GM23248 (cell line): ENCODE results near the gene TMIE. TPM values are rescaled to one million over a fixed set of nuclear protein-coding genes. Genes with fewer than 3 reads are reported as not detected.

Source experiments
- DNase-seq: peaks from one replicate; pipeline ENCODE4 v3.0.0-alpha.2; 2015
- H2AFZ ChIP-seq: fragments of 200-600 bp; sonication (generic); 2 replicates; pipeline ENCODE4 v1.6.1; 2016; ENCODE audit warnings: antibody characterized with exemption
- H3F3A ChIP-seq: fragments of 200-600 bp; sonication (generic); 2 replicates; pipeline ENCODE4 v1.6.1; 2016; ENCODE audit warnings: mild to moderate bottlenecking, antibody characterized with exemption, mixed run types; ENCODE audit not compliant: insufficient read depth
- H3K27ac ChIP-seq: fragments of 200-600 bp; sonication (generic); 2 replicates; pipeline ENCODE4 v1.5.1; 2016; ENCODE audit warnings: mild to moderate bottlenecking
- H3K27me3 ChIP-seq: fragments of 200-600 bp; sonication (generic); replicated peaks from 2 replicates; pipeline ENCODE4 v1.6.1; 2016; ENCODE audit warnings: mild to moderate bottlenecking; ENCODE audit not compliant: insufficient read depth
- H3K36me3 ChIP-seq: fragments of 200-600 bp; sonication (generic); 2 replicates; pipeline ENCODE4 v1.6.1; 2016; ENCODE audit warnings: low read depth, mild to moderate bottlenecking
- H3K4me1 ChIP-seq: fragments of 200-600 bp; sonication (generic); 2 replicates; pipeline ENCODE4 v1.6.1; 2016; ENCODE audit warnings: mild to moderate bottlenecking; ENCODE audit not compliant: insufficient read depth
- H3K4me2 ChIP-seq: fragments of 200-600 bp; sonication (generic); one replicate; pipeline ENCODE4 v1.6.1; 2016; ENCODE audit warnings: mild to moderate bottlenecking; ENCODE audit not compliant: unreplicated experiment
- H3K4me3 ChIP-seq: fragments of 200-600 bp; sonication (generic); 2 replicates; pipeline ENCODE4 v1.5.1; 2016; ENCODE audit warnings: mild to moderate bottlenecking
- H3K79me2 ChIP-seq: fragments of 200-600 bp; sonication (generic); 2 replicates; pipeline ENCODE4 v1.6.1; 2016; ENCODE audit warnings: mild to moderate bottlenecking; ENCODE audit not compliant: insufficient read depth
- H3K9ac ChIP-seq: fragments of 200-600 bp; sonication (generic); 2 replicates; pipeline ENCODE4 v1.6.1; 2016; ENCODE audit warnings: mild to moderate bottlenecking
- H3K9me2 ChIP-seq: fragments of 200-600 bp; sonication (generic); 2 replicates; pipeline ENCODE4 v1.6.1; 2016; ENCODE audit warnings: mixed run types, mild to moderate bottlenecking, moderate library complexity; ENCODE audit not compliant: insufficient read depth
- H3K9me3 ChIP-seq: fragments of 200-600 bp; sonication (generic); one replicate; pipeline ENCODE4 v1.6.1; 2017; ENCODE audit warnings: low read depth
- H4K20me1 ChIP-seq: fragments of 200-600 bp; sonication (generic); 2 replicates; pipeline ENCODE4 v1.6.0; 2016; ENCODE audit not compliant: insufficient read depth
- EZH2 ChIP-seq: fragments of 200-600 bp; sonication (generic); IDR thresholded peaks from 2 replicates; pipeline ENCODE4 v1.6.1; 2018; ENCODE audit warnings: antibody characterized with exemption, mild to moderate bottlenecking; ENCODE audit not compliant: insufficient read depth, poor library complexity, severe bottlenecking
- EZH2phosphoT487 ChIP-seq: fragments of 200-600 bp; sonication (generic); IDR thresholded peaks from 2 replicates; pipeline ENCODE4 v1.6.1; 2018; ENCODE audit warnings: antibody characterized with exemption, moderate library complexity, mild to moderate bottlenecking, low read depth; ENCODE audit not compliant: insufficient read depth
- WGBS, 2 experiments: methylation state at CpG; one replicate each; pipeline ENCODE4 v1.1.6; 2015 to 2017; ENCODE audit warnings: low lambda C conversion rate in 2 of 2, low coverage in 1 of 2; ENCODE audit errors: missing lambda C conversion rate in 2 of 2; 5-methylcytosine and 5-hydroxymethylcytosine counted together
- in situ Hi-C: fragments of 300-500 bp; cut with MboI; formaldehyde crosslinking; loops from 2 replicates; pipeline ENCODE4 v1.15.0; 2020
- polyA plus RNA-seq: library from polyadenylated mRNA; unstranded; fragments of >200 nt; fragmentation: Nextera tagmentation; extraction: Ambion mirVana; gene quantifications from 2 replicates; pipeline ENCODE4 v1.2.1, GENCODE V29; 2016
- total RNA-seq: library from RNA; depleted of rRNA; stranded (reverse); fragments of >200 nt; shearing (Covaris generic); gene quantifications from 2 replicates; pipeline ENCODE4 v1.2.3, GENCODE V29; 2014; rRNA removed

The TMIE gene, protein sequence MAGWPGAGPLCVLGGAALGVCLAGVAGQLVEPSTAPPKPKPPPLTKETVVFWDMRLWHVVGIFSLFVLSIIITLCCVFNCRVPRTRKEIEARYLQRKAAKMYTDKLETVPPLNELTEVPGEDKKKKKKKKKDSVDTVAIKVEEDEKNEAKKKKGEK
- 0.11 TPM in 1 of 2 replicates, not detected in the other for total RNA-seq
- polyA plus RNA-seq, result 0.19 TPM in 1 of 2 replicates, not detected in the other

- peak; percentile 47 for DNase-seq
- Histone ChIP-seq H3K4me3 (peak within 1 kb of the TSS; percentile 46), H3K4me2 (peak within 1 kb of the TSS; percentile 45), H3K9ac (no peak within 1 kb of the TSS), H3K79me2 (no peaks in the 10 kb centered on the region), H3K27me3 (peaks cover 8% of the 10 kb centered on the region), H2AFZ (peak within 1 kb of the TSS; percentile 19; the same call in 1 of the 2 replicates), H3K9me3 (no peaks in the 10 kb centered on the region), H3K36me3 (no peaks in the 10 kb centered on the region), H3F3A (no peaks in the 10 kb centered on the region), H4K20me1 (no peaks in the 10 kb centered on the region), H3K4me1 (no peaks in the 10 kb centered on the region; the same call in 1 of the 2 replicates), H3K27ac (no peak within 1 kb of the TSS), H3K9me2 (no peaks in the 10 kb centered on the region)
- WGBS, 2 experiments, result 7 to 18% methylated on average over 14 to 25 of the region's 51 CpGs
- no peak for TF ChIP-seq EZH2phosphoT487
- in situ Hi-C loops, result loop anchor here (25.0 kb wide), 1 partner anchor 661 kb away; no protein-coding TSS in a partner anchor
Measured at GRCh38 chr3:46701181-46701939, at the start of gene TMIE. Gene TMIE (plus strand): TSS chr3:46701392. CDS start chr3:46701488, 96 bp downstream.

- in situ Hi-C loops, result no loop called here
- DNase-seq, result peak; percentile 61
- Histone ChIP-seq H3K36me3 (no peaks in the 10 kb centered on the region), H3K9ac (no peak overlapping the region), H4K20me1 (no peaks in the 10 kb centered on the region), H3K27ac (no peak overlapping the region), H3K4me3 (no peak overlapping the region), H3K4me1 (no peaks in the 10 kb centered on the region), H3K9me3 (no peaks in the 10 kb centered on the region), H2AFZ (no peak overlapping the region), H3K27me3 (no peaks in the 10 kb centered on the region), H3K4me2 (no peak overlapping the region), H3K9me2 (no peaks in the 10 kb centered on the region), H3F3A (no peaks in the 10 kb centered on the region), H3K79me2 (no peaks in the 10 kb centered on the region)
- 36 to 51% methylated on average over 6 of the region's 6 CpGs for WGBS, 2 experiments
- TF ChIP-seq EZH2 (no peak), EZH2phosphoT487 (no peak)
Measured at GRCh38 chr3:46655271-46655670, 45.9 kb upstream of the TMIE start.

- H3K9ac ChIP-seq, result no peak overlapping the region
- DNase-seq, result peak; percentile 53
- H3K27ac ChIP-seq, result no peak overlapping the region
- no peaks in the 10 kb centered on the region for H3F3A ChIP-seq
- no peaks in the 10 kb centered on the region for H3K4me1 ChIP-seq
- no peak overlapping the region for H2AFZ ChIP-seq
- H3K36me3 ChIP-seq, result no peaks in the 10 kb centered on the region
- 68 to 71% methylated on average over 9 of the region's 9 CpGs for WGBS, 2 experiments
- no peaks in the 10 kb centered on the region for H3K9me3 ChIP-seq
- in situ Hi-C loops, result no loop called here
- no peaks in the 10 kb centered on the region for H3K79me2 ChIP-seq
- no peak overlapping the region for H3K4me2 ChIP-seq
- TF ChIP-seq EZH2 (no peak), EZH2phosphoT487 (no peak)
- H3K4me3 ChIP-seq, result no peak overlapping the region
- H3K27me3 ChIP-seq, result no peaks in the 10 kb centered on the region
- H3K9me2 ChIP-seq, result no peaks in the 10 kb centered on the region
- H4K20me1 ChIP-seq, result no peaks in the 10 kb centered on the region
Measured at GRCh38 chr3:46656778-46657556, 44.2 kb upstream of the TMIE start.

GRCh38 chr3:46659285-46659684 is 41.9 kb upstream of the TMIE start:
- Histone ChIP-seq H3K4me3 (no peak overlapping the region), H3K36me3 (no peaks in the 10 kb centered on the region), H4K20me1 (no peaks in the 10 kb centered on the region), H3K9ac (no peak overlapping the region), H3F3A (no peaks in the 10 kb centered on the region), H3K27ac (no peak overlapping the region), H3K79me2 (no peaks in the 10 kb centered on the region), H2AFZ (no peak overlapping the region), H3K4me1 (peaks cover 4% of the 10 kb centered on the region; the same call in 1 of the 2 replicates), H3K4me2 (no peak overlapping the region), H3K27me3 (no peaks in the 10 kb centered on the region), H3K9me2 (no peaks in the 10 kb centered on the region), H3K9me3 (no peaks in the 10 kb centered on the region)
- 88 to 89% methylated on average over 8 of the region's 8 CpGs for WGBS, 2 experiments
- in situ Hi-C loops, result no loop called here
- TF ChIP-seq EZH2 (no peak), EZH2phosphoT487 (no peak)
- no peak for DNase-seq
